HL-60 (cell line): Measurements from ENCODE around the gene TNFAIP8L2.
A peak's percentile ranks its signal among the peaks of the same experiment; 100 is the strongest.
"Not testable (repeated sequence)": the region's sequence is repeated elsewhere in the genome, so short reads cannot be mapped to it uniquely, and the experiment has no call there.

ENCODE experiments used
- DNase-seq, 2 experiments: peaks; one replicate each; pipeline ENCODE4 v3.0.0-alpha.2; 2010 to 2020; ENCODE audit warnings: low read depth in 1 of 2, low spot score in 1 of 2
- H3K27ac ChIP-seq: fragments of 250-450 bp; sonication (Bioruptor Pico); replicated peaks from 2 replicates; pipeline ENCODE4 v1.5.1; 2020; ENCODE audit warnings: mild to moderate bottlenecking, moderate library complexity
- H3K27me3 ChIP-seq: fragments of 250-450 bp; sonication (Bioruptor Pico); 2 replicates; pipeline ENCODE4 v1.5.1; 2021; ENCODE audit warnings: mild to moderate bottlenecking, moderate library complexity; ENCODE audit not compliant: insufficient read depth, poor library complexity, severe bottlenecking
- H3K4me3 ChIP-seq: replicated peaks from 2 replicates; pipeline ENCODE4 v1.5.1; 2011; ENCODE audit warnings: mild to moderate bottlenecking, control low read depth, low read length; ENCODE audit not compliant: insufficient read depth
- GABPA ChIP-seq: IDR thresholded peaks from 2 replicates; pipeline ENCODE4 v1.6.1; 2012; ENCODE audit warnings: low read depth
- POLR2AphosphoS5 ChIP-seq: IDR thresholded peaks from 2 replicates; pipeline ENCODE4 v1.6.1; 2012; ENCODE audit warnings: low read depth
- REST ChIP-seq: IDR thresholded peaks from 2 replicates; pipeline ENCODE4 v1.6.1; 2012; ENCODE audit warnings: low read depth; ENCODE audit not compliant: insufficient replicate concordance
- SPI1 ChIP-seq: IDR thresholded peaks from 2 replicates; pipeline ENCODE4 v1.6.1; 2012; ENCODE audit warnings: low read depth, mild to moderate bottlenecking, borderline replicate concordance
- TF ChIP-seq, protein P1 (sequence below): IDR thresholded peaks from one replicate; pipeline ENCODE4 v1.5.1; 2011; ENCODE audit warnings: low read length, control low read depth, inconsistent platforms; ENCODE audit not compliant: insufficient read depth

Gene TNFAIP8L2

GRCh38 chr1:151176514-151177045 is 20.1 kb downstream of the TNFAIP8L2 start:
- Histone ChIP-seq H3K27ac (no peak overlapping the region), H3K4me3 (no peak overlapping the region), H3K27me3 (no peaks in the 10 kb centered on the region)
- no peak for DNase-seq
- TF ChIP-seq SPI1 (no peak), POLR2AphosphoS5 (no peak), REST (no peak), GABPA (no peak)
- TF ChIP-seq, protein P1, sequence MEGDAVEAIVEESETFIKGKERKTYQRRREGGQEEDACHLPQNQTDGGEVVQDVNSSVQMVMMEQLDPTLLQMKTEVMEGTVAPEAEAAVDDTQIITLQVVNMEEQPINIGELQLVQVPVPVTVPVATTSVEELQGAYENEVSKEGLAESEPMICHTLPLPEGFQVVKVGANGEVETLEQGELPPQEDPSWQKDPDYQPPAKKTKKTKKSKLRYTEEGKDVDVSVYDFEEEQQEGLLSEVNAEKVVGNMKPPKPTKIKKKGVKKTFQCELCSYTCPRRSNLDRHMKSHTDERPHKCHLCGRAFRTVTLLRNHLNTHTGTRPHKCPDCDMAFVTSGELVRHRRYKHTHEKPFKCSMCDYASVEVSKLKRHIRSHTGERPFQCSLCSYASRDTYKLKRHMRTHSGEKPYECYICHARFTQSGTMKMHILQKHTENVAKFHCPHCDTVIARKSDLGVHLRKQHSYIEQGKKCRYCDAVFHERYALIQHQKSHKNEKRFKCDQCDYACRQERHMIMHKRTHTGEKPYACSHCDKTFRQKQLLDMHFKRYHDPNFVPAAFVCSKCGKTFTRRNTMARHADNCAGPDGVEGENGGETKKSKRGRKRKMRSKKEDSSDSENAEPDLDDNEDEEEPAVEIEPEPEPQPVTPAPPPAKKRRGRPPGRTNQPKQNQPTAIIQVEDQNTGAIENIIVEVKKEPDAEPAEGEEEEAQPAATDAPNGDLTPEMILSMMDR = no peak

- Histone ChIP-seq H3K27ac (no peak overlapping the region), H3K4me3 (no peak overlapping the region), H3K27me3 (no peaks in the 10 kb centered on the region)
- DNase-seq = no peak
- no peak for TF ChIP-seq POLR2AphosphoS5
- no peak for TF ChIP-seq GABPA
- no peak for TF ChIP-seq SPI1
- TF ChIP-seq REST = no peak
- TF ChIP-seq, protein P1 = no peak
These were observed 27.8 kb downstream of the TNFAIP8L2 start for GRCh38 chr1:151184211-151184610.

- Histone ChIP-seq H3K4me3 (no peak overlapping the region), H3K27ac (no peak overlapping the region), H3K27me3 (no peaks in the 10 kb centered on the region)
- DNase-seq = no peak
- TF ChIP-seq, protein P1 = no peak
- TF ChIP-seq REST = no peak
- no peak for TF ChIP-seq SPI1
- no peak for TF ChIP-seq POLR2AphosphoS5
- TF ChIP-seq GABPA = no peak
These were observed 30.8 kb downstream of the TNFAIP8L2 start for GRCh38 chr1:151187205-151187604.

DNA sequence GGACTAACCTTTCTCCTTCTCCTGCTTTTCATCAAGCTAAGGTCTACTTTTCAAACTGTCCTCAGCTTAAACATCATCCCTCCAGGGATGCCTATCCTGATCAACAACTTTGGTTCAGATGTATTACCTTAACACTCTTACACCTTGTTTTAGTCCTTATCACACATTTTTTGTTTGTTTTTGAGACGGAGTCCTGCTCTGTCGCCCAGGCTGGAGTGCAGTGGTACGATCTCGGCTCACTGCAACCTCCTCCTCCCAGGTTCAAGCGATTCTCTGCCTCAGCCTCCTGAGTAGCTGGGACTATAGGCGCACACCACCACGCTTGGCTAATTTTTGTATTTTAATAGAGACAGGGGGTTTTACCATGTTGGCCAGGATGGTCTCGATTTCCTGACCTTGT is 32.2 kb downstream of the TNFAIP8L2 start:
- H3K27ac ChIP-seq = not testable (repeated sequence)

More for the DNA sequence above, 32.2 kb downstream of the TNFAIP8L2 start:
- peak overlapping the region; percentile 79 for H3K4me3 ChIP-seq
- not testable (repeated sequence) for H3K27me3 ChIP-seq, DNase-seq
